Erythroblast (primary cell): ENCODE data around the gene UBASH3B.

Experiments
- GATA1 ChIP-seq: IDR thresholded peaks from 2 replicates; pipeline ENCODE4 v1.6.1; 2011; ENCODE audit warnings: low read depth, mild to moderate bottlenecking, control low read depth, low read length, moderate library complexity
- POLR2A ChIP-seq: IDR thresholded peaks from 2 replicates; pipeline ENCODE4 v1.6.1; 2011; ENCODE audit warnings: mild to moderate bottlenecking, low read length

- TF ChIP-seq POLR2A (no peak), GATA1 (no peak)
Measured at GRCh38 chr11:122747351-122747781, 91.8 kb downstream of the UBASH3B start.
